ENCODE measurements around the gene TPCN2. TPM values are rescaled to one million over a fixed set of nuclear protein-coding genes. Genes with fewer than 3 reads are reported as not detected.

TPCN2 gene
- total RNA-seq, 1 experiment from 2014 or later = 20.6 TPM

DNA sequence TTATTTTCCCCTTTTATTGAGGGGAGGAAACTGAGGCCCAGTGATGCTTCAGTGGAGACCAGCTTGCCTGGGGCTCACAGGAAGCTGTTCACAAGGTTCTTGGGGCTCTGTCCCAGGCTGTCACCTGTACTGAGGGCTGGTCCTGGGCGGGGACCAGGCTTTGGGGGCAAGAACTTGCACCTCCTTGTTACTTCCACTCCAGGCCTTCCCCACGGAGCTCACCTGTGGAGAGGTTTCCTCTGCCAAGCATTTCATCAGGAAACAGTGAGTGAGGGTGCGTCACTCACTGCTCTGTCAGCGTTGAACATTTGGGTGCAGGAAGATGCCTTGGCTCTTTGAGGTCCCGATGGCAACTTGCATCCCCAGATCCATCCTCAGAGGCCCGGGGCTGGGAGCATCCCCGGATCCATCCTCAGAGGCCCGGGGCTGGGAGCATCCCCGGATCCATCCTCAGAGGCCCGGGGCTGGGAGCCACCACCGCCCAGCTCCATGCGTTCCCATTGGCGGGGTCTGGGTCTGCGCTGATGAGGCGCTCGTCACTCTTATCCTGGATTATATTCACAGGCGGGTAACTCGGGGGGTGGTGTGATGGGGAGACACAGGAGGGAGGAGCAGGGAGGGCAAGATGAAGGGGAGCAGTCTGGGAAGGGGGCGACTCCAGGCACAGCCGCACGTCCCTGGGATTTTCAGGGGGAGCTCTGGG is 105.6 kb downstream of the TPCN2 start:
- POLR2A ChIA-PET = interaction anchor here (0.7 kb wide), 1 partner anchor 106 kb away, joined by 4 read pairs; no protein-coding TSS in a partner anchor
- no peak overlapping the region for H3K4me3 ChIP-seq (ENCODE audit: low read depth in 2 of 2, low read length in 2 of 2)
- H3K27me3 ChIP-seq (ENCODE audit: control insufficient read depth, insufficient read depth, low read length) = no peaks in the 10 kb centered on the region
- H3K27ac ChIP-seq (ENCODE audit: low read length) = no peak overlapping the region
- CTCF ChIA-PET = interaction anchor here (0.6 kb wide), 1 partner anchor 52 kb away, joined by 6 read pairs; no protein-coding TSS in a partner anchor
- no peak for DNase-seq (ENCODE audit: low read depth, low spot score)
- intact Hi-C loops (cut with micrococcal nuclease; ENCODE audit: unreplicated experiment) (no loop called here), in situ Hi-C loops (cut with HindIII; ENCODE audit: low pct_unique_long_range_greater_than_20kb, low sequenced_read_pairs) (no loop called here)
- no peak for ATAC-seq
- no peaks in the 10 kb centered on the region for H3K36me3 ChIP-seq (ENCODE audit: control insufficient read depth, insufficient read depth, low read length)
- BruUV-seq (replicated peaks) = no TSS peak
- TF ChIP-seq POLR2AphosphoS5 (IDR thresholded peaks at IDR 0.05; ENCODE audit: low read depth, low read length) (no peak), SIN3A (IDR thresholded peaks at IDR 0.05; ENCODE audit: borderline replicate concordance, insufficient read depth, low read depth, low read length) (no peak), TCF7L2 (IDR thresholded peaks at IDR 0.05; ENCODE audit: low read depth, low read length) (no peak)
- TF ChIP-seq, protein P1, sequence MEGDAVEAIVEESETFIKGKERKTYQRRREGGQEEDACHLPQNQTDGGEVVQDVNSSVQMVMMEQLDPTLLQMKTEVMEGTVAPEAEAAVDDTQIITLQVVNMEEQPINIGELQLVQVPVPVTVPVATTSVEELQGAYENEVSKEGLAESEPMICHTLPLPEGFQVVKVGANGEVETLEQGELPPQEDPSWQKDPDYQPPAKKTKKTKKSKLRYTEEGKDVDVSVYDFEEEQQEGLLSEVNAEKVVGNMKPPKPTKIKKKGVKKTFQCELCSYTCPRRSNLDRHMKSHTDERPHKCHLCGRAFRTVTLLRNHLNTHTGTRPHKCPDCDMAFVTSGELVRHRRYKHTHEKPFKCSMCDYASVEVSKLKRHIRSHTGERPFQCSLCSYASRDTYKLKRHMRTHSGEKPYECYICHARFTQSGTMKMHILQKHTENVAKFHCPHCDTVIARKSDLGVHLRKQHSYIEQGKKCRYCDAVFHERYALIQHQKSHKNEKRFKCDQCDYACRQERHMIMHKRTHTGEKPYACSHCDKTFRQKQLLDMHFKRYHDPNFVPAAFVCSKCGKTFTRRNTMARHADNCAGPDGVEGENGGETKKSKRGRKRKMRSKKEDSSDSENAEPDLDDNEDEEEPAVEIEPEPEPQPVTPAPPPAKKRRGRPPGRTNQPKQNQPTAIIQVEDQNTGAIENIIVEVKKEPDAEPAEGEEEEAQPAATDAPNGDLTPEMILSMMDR (IDR thresholded peaks at IDR 0.05) = no peak
- TF ChIP-seq, protein P2, sequence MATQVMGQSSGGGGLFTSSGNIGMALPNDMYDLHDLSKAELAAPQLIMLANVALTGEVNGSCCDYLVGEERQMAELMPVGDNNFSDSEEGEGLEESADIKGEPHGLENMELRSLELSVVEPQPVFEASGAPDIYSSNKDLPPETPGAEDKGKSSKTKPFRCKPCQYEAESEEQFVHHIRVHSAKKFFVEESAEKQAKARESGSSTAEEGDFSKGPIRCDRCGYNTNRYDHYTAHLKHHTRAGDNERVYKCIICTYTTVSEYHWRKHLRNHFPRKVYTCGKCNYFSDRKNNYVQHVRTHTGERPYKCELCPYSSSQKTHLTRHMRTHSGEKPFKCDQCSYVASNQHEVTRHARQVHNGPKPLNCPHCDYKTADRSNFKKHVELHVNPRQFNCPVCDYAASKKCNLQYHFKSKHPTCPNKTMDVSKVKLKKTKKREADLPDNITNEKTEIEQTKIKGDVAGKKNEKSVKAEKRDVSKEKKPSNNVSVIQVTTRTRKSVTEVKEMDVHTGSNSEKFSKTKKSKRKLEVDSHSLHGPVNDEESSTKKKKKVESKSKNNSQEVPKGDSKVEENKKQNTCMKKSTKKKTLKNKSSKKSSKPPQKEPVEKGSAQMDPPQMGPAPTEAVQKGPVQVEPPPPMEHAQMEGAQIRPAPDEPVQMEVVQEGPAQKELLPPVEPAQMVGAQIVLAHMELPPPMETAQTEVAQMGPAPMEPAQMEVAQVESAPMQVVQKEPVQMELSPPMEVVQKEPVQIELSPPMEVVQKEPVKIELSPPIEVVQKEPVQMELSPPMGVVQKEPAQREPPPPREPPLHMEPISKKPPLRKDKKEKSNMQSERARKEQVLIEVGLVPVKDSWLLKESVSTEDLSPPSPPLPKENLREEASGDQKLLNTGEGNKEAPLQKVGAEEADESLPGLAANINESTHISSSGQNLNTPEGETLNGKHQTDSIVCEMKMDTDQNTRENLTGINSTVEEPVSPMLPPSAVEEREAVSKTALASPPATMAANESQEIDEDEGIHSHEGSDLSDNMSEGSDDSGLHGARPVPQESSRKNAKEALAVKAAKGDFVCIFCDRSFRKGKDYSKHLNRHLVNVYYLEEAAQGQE (IDR thresholded peaks at IDR 0.05; ENCODE audit: insufficient read depth in 1 of 2, low read depth in 2 of 2, low read length in 1 of 2) = no peak
- no peaks in the 10 kb centered on the region for H3K9me3 ChIP-seq (ENCODE audit: control insufficient read depth, insufficient read depth, low read depth, low read length)
- H3K4me1 ChIP-seq (ENCODE audit: control insufficient read depth, insufficient read depth, low read length) = no peaks in the 10 kb centered on the region; the same call in 1 of the 2 replicates

DNA sequence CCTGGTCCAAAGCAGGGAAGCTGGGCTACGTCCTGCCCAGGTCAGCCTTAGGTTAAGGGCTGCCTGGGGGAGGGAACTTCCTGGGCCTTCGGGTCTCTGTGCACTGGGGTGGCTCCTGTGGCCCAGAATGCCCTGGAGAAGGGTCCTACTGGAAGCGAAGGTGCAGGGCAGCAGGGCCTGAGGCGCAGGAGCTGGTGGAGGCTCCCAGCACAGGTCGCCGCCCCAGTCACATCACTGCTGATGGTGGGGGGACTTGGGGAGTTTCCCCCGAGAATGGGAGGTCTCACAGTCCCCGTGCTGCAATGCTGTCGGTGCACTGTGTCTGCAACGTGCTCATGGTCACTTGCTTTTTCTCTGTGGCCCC is 106.2 kb downstream of the TPCN2 start:
- POLR2A ChIA-PET = interaction anchor here (0.7 kb wide), 1 partner anchor 105 kb away, joined by 4 read pairs; no protein-coding TSS in a partner anchor
- intact Hi-C loops (cut with micrococcal nuclease; ENCODE audit: unreplicated experiment) (no loop called here), in situ Hi-C loops (cut with HindIII; ENCODE audit: low pct_unique_long_range_greater_than_20kb, low sequenced_read_pairs) (no loop called here)
- Histone ChIP-seq H3K4me3 (ENCODE audit: low read depth in 2 of 2, low read length in 2 of 2) (no peak overlapping the region), H3K36me3 (ENCODE audit: control insufficient read depth, insufficient read depth, low read length) (no peaks in the 10 kb centered on the region), H3K9me3 (ENCODE audit: control insufficient read depth, insufficient read depth, low read depth, low read length) (no peaks in the 10 kb centered on the region), H3K27me3 (ENCODE audit: control insufficient read depth, insufficient read depth, low read length) (no peaks in the 10 kb centered on the region), H3K27ac (ENCODE audit: low read length) (no peak overlapping the region), H3K4me1 (ENCODE audit: control insufficient read depth, insufficient read depth, low read length) (no peaks in the 10 kb centered on the region; the same call in 1 of the 2 replicates)
- TF ChIP-seq TCF7L2 (IDR thresholded peaks at IDR 0.05; ENCODE audit: low read depth, low read length) (no peak), POLR2AphosphoS5 (IDR thresholded peaks at IDR 0.05; ENCODE audit: low read depth, low read length) (no peak), SIN3A (IDR thresholded peaks at IDR 0.05; ENCODE audit: borderline replicate concordance, insufficient read depth, low read depth, low read length) (no peak)
- TF ChIP-seq, protein P2 (IDR thresholded peaks at IDR 0.05; ENCODE audit: insufficient read depth in 1 of 2, low read depth in 2 of 2, low read length in 1 of 2) = no peak
- TF ChIP-seq, protein P1 (IDR thresholded peaks at IDR 0.05) = no peak
- BruUV-seq (replicated peaks) = no TSS peak
- DNase-seq (ENCODE audit: low read depth, low spot score) = no peak
- ATAC-seq = no peak
- CTCF ChIA-PET = no interaction called here
